GM08714 (cell line): ENCODE data around the gene RNF212B.
"Not testable (repeated sequence)": the region's sequence is repeated elsewhere in the genome, so short reads cannot be mapped to it uniquely, and the experiment has no call there.

Experiments used
- H3K4me3 ChIP-seq: fragments of 200-500 bp; sonication (Bioruptor generic); 2 replicates; pipeline ENCODE4 v1.5.1; 2014; ENCODE audit warnings: mild to moderate bottlenecking, low read length, inconsistent platforms
- ZNF274 ChIP-seq: IDR thresholded peaks from 2 replicates; pipeline ENCODE4 v1.6.1; 2012; ENCODE audit warnings: mild to moderate bottlenecking, low read depth, low read length

Gene RNF212B, protein sequence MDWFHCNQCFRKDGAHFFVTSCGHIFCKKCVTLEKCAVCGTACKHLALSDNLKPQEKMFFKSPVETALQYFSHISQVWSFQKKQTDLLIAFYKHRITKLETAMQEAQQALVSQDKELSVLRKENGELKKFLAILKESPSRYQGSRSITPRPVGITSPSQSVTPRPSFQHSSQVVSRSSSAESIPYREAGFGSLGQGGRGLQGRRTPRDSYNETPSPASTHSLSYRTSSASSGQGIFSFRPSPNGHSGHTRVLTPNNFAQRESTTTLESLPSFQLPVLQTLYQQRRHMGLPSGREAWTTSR

DNA sequence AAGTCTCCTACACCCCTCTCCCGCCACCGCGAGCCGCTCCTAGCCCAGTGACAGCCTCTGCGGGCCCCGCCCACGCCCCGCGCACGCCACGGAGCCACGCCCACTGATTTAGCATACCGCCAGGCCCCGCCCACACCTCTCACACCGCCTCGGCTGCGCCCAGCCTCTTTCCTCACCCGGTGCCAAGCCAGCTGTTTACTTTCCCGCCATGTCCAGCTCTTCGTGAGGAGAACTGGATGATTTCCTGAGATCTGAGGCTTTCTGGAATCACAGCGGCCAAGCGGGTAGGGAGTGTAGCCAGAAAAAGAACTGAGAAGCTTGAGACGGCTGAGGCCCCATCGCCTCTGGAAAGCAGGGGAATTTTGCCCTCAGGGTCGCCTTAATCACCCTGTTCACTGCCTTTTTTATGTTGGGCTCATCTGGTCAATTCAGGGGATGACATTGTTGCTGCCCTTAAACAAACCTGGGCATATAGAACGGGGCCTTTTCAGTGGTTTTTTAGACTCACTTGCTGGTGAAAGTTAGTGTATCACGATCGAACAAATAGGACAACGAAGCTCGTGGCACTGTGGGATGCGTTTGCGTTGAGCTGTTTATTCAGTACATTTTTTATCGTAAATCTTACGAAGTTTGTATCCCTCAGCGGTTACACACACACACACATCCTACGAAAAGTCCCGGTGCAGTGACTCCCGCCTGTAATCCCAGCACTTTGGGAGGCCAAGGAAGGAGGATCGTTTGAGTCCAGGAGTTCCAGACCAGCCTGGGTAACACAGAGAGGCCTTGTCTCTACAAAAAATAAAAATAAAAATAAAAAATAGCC lies at the start of gene RNF212B:
RNF212B (plus strand) TSS at position 165 of the 823 bp plus-strand sequence. CDS start 2,410 bp downstream, outside the sequence.
- H3K4me3 ChIP-seq: peak within 1 kb of the TSS; percentile 33; the same call in 1 of the 2 replicates
- no peak for TF ChIP-seq ZNF274

DNA sequence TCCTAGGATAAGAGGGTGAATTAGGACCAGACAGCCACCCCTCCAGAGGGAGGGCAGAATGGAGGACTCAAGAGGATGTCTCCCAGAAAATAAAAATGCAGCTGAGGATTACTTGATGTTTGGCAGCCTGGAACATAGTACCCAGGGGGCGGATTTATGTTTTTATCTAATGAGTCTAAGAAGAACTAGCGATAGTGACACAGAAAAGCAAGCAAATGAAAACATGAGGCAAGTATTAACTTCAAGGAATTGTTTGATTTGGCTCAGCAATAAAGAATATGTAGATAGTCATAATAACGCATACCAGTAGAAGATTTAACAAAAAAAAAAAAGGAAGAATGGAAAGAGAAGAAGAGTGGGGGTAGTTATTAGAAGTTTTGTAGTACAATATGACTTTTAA lies 44.3 kb upstream of the RNF212B start:
- TF ChIP-seq ZNF274: no peak
- no peak overlapping the region for H3K4me3 ChIP-seq

DNA sequence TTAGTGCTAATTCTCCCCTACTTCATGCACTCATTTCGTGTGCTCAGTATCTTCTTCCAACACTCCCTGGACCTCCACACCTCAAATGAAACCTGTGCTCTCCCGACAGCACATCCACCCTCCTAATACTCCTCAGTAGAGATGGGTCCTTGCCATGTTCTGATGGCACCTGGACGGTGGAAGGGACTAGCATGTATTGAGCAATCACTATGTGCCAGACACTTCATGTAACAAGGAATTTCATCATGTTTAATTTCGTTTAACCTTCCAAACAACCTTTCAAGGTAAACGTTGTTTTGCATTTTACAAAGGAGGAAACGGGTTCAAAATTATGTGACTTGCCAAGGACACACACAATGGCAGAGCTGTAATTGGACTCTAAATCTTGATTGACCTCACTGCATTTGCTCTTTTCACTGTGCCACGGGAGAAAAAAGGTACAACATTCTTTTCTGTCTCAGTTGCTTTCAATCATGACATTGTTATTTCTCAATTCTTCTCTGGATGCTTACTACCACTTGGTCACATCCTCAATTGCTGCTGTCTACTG lies 42.1 kb upstream of the RNF212B start:
- no peak overlapping the region for H3K4me3 ChIP-seq

DNA sequence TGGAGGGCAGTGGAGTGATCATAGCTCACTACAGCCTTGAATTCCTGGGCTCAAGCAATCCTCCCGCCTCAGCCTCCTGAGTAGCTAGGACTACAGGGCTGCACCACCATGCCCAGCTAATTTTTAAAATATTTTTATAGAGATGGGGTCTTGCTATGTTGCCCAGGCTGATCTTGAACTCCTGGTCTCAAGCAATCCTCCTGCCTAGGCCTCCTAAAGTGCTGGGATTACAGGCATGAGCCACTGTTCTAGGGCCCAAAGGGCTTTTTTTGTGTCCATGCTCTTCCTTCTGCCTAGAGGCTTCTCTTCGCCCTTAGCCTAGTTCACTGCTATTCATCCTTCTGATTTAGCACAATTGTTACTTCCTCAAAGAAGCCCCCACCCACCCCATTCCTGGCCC lies 41.2 kb upstream of the RNF212B start:
- not testable (repeated sequence) for H3K4me3 ChIP-seq

More for the DNA sequence above, 42.1 kb upstream of the RNF212B start:
- TF ChIP-seq ZNF274: no peak

DNA sequence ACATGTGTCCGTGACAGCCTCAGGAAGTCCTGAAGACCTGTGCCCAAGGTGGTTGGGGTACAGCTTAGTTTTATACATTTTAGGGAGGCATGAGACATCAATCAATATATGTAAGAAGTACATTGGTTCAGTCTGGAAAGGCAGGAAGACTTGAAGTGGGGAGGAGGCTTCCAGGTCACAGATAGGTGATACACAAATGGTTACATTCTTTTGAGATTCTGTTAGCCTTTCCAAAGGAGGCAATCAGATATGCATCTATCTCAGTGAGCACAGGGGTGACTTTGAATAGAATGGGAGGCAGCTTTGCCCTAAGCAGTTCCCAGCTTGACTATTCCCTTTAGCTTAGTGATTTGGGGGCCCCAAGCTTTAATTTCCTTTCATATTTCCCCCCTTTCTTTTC lies 38.6 kb upstream of the RNF212B start:
- H3K4me3 ChIP-seq: not testable (repeated sequence)

DNA sequence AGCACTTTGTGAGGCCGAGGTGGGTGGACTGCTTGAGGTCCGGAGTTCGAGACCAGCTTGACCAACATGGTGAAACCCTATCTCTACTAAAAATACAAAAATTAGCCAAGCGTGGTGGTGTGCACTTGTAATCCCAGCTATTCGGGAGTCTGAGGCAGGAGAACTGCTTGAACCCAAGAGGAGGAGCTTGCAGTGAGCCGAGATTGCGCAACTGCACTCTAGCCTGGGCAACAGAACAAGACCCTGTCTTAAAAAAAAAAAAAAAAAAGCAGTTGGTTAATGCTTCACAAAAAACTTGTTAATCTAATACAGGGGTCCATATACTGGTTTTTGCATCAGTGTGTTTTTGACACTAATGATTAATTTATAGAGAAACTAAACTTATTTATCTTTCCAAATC lies 35.7 kb upstream of the RNF212B start:
- no peak for TF ChIP-seq ZNF274
- no peak overlapping the region for H3K4me3 ChIP-seq

DNA sequence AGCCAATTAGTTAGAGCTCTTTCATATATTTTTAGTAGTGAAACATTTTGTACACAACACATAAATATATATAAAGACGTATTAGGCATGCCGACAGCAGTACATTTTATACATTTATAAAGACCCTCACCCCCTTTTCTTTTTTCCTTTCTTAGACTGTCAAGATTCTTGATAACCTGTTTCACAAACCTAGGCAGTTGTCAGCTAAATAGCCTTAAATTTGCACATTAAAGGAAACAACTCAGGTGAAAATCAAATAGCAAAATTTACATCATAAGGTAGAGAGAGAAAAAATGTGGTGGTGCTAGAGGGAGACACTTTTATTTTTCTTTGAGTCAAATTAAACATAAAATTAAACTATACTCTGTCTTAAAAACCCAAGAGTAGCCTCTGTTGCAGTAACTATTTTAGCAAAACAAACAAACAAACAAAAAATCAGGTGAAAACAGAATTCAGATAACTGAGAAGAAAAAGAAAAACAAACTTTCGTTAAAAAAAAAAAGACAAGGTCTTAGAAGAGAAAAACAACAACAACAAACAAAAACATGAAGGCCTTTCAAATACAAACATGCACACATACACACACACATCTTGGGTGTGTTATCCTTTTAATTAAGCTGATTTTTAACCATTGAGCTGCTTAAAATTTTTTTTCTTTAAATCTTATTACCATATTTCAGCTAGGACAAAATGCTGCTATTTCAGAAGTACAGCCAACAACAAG lies 31.2 kb upstream of the RNF212B start:
- no peak for TF ChIP-seq ZNF274
- H3K4me3 ChIP-seq: no peak overlapping the region

DNA sequence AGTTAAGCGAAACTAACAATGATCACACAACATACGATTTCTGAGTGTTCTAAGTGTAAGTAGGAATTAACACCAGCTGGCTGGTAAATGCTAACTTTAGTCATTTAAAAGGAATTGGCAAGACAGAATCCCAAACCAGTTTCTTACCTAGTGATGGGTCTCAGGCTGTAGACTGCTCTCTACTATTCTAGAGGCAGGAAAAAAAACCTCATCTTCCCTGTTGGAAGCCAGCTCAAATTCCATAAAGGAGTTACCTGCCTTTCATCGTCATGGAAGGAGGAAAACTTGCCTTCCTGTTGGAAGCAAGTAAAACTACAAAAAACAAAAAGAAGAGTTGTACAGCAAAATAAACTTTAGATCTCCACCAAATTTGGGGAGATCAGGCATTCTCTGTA lies 30.6 kb upstream of the RNF212B start:
- H3K4me3 ChIP-seq: no peak overlapping the region
- TF ChIP-seq ZNF274: no peak

DNA sequence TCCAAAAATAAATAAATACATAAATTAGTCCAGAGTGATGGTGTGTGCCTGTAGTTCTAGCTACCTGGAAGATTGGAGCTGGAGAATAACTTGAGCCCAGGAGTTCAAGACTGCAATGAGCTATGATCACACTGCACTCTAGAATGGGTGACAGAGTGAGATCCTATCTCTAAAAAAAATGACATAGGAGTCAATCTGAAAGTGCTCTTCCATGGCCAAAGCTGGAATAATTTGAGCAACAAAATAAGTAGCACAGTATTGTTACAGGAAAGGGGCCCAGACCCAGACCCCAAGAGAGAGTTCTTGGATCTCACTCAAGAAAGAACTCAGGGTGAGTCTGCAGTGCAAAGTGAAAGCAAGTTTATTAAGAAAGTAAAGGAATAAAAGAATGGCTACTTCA lies 29.4 kb upstream of the RNF212B start:
- no peak for TF ChIP-seq ZNF274
- no peak overlapping the region for H3K4me3 ChIP-seq

DNA sequence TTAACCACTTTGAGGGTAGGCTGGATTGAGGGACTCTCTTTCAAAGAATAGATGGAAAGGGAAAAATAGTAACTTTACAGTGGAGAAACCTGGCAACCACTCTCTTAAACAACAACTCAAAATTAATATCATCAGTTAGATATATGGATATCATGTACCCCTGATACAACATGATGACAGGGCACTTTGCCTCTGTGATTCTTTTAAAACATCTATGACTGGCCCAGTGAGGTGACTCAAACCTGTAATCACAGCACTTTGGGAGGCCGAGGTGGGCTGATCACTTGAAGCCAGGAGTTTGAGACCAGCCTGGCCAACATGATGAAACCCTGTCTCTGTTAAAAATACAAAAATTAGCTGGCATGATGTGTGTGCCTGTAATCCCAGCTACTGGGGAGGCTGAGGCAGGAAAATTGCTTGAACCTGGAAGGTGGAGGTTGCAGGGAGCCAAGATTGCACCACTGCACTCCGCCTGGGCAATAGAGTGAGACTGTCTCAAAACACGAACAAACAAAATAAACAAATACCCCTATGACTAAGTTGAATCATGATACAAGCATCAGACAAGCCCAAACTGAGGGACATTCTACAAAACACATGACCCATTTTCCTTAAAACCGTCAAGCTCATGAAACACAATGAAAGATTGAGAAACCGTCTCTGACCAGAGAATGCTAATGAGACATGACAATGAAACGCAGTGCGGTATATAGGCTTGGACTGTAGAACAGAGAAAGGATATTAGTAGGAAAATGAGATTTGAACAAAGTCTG lies 27.9 kb upstream of the RNF212B start:
- H3K4me3 ChIP-seq: no peak overlapping the region
- no peak for TF ChIP-seq ZNF274

DNA sequence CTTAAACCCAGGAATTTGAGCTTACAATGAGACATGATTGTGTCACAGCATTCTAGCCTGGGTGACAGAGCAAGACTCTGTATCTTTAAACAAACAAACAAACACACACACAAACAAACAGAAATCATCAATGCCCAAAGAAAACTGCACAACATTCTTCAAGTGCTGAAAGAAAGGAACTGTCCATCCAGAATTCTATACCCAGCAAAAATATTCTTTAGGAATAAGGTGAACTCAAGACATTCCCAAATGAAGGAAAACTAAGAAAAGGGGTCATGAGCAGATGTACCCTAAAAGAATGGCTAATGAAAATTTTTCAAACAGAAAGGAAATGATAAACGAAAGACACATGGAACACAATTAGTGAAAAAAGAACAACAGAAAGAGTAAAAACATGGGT lies 22.3 kb upstream of the RNF212B start:
- no peak overlapping the region for H3K4me3 ChIP-seq
- no peak for TF ChIP-seq ZNF274

DNA sequence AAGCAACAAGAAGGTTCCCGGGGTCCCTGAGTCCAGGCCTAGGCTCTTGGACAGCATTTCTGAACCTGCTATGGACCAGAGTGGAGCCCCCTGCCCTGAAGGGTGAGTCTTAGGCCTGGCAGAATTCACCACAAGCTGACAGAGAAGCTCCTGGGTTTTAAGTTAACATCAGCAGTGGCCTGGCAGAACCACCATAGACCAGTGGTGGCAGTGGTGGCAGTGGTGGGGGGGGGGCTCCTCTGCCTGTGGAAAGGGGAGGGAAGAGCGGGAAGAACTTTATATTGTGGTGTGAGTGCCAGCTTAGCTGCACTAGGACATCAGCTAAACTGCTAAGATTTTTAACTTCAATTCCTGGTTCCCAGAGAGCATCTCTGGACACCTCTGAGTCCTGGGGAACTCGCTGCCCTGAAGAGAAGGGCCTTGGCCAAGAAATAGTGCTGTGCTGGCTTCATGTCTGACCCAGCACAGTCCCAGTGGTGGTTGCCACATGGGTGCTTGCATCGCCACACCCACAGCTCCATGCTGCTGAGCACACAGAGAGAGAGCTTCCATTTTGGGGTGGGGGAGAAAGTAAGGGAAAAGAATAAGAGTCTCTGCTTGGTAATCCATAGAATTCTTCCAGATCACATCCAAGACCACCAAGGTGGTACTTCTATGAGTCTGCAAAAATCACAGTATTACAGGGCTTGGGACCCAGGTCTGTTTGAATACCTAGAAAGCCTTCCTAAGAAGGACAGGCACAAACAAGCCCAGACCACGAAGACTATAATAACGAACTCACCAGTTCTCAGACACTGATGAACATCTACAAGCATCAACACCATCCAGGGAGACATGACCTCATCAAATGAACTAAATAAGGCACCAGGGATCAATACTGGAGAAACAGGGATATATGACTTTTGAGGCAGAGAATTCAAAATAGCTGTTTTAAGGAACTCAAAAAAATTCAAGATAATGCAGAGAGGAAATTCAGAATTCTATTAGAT lies 20.4 kb upstream of the RNF212B start:
- TF ChIP-seq ZNF274: no peak
- no peak overlapping the region for H3K4me3 ChIP-seq

DNA sequence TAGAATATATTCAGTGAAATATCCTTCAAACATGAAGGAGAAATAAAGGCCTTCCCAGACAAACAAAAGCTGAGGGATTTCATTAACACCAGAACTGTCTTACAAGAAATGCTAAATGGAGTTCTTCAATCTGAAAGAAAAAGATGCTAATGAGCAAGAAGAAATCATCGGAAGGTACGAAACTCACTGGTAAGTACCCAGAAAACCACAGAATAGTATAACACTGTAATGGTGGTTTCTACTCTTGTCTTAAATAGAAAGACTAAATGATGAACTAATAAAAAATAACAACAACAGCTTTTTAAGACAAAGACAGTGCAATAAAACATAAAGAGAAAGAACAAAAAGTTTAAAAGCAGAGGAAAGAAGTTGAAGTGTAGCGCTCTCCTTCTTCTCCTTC lies 18.7 kb upstream of the RNF212B start:
- no peak overlapping the region for H3K4me3 ChIP-seq
- TF ChIP-seq ZNF274: no peak

DNA sequence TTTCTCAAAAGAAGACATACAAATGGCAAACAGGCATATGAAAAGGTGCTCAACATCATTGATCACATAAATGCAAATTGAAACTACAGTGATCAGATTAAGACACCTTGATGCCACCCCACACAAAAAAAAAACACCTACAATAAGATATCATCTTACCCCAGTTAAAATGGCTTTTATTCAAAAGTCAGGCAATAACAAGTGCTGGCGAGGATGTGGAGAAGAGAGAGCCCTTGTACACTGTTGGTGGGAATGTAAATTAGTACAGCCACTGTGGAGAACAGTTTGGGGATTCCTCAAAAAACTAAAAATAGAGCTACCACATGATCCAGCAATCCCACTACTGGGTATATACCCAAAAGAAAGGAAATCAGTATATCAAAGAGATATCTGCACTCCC lies 12.8 kb upstream of the RNF212B start:
- not testable (repeated sequence) for H3K4me3 ChIP-seq
